HepG2 (cell line): ENCODE measurements around the gene RBBP8NL. TPM values are rescaled to one million over a fixed set of nuclear protein-coding genes. Genes with fewer than 3 reads are reported as not detected.

Experiments used
- ATF3 ChIP-seq: sonication (generic); formaldehyde crosslinking; IDR thresholded peaks from 2 replicates; pipeline ENCODE4 v1.4.0; 2020; ENCODE audit warnings: missing genetic modification reagents
- ATM ChIP-seq: fragments of 450-650 bp; IDR thresholded peaks from 2 replicates; pipeline ENCODE4 v1.7.1; 2017; ENCODE audit warnings: mild to moderate bottlenecking, borderline replicate concordance
- CEBPG ChIP-seq: IDR thresholded peaks from 2 replicates; pipeline ENCODE4 v1.6.1; 2016
- EEA1 ChIP-seq: sonication (generic); formaldehyde crosslinking; IDR thresholded peaks from 2 replicates; pipeline ENCODE4 v1.5.1; 2020; ENCODE audit warnings: mild to moderate bottlenecking, missing genetic modification reagents, borderline replicate concordance
- ESRRA ChIP-seq: sonication (generic); formaldehyde crosslinking; IDR thresholded peaks from 2 replicates; pipeline ENCODE4 v1.5.1; 2020; ENCODE audit warnings: mild to moderate bottlenecking, low read depth, missing genetic modification reagents
- NRL ChIP-seq: sonication (generic); formaldehyde crosslinking; IDR thresholded peaks from 2 replicates; pipeline ENCODE4 v1.5.0; 2020; ENCODE audit warnings: missing genetic modification reagents, mild to moderate bottlenecking, moderate library complexity, borderline replicate concordance
- PRDM15 ChIP-seq: sonication (generic); formaldehyde crosslinking; IDR thresholded peaks from 2 replicates; pipeline ENCODE4 v1.4.0; 2020; ENCODE audit warnings: missing genetic modification reagents
- PTBP1 ChIP-seq: fragments of 200-400 bp; formaldehyde crosslinking; IDR thresholded peaks from 2 replicates; pipeline ENCODE4 v1.6.1; 2018; ENCODE audit warnings: low read length, low read depth; ENCODE audit not compliant: poor library complexity, severe bottlenecking
- REL ChIP-seq: sonication (generic); formaldehyde crosslinking; conservative IDR thresholded peaks from 2 replicates; pipeline ENCODE4 v1.8.0; 2022; ENCODE audit warnings: mild to moderate bottlenecking, missing genetic modification reagents, moderate library complexity
- RORA ChIP-seq: sonication (generic); formaldehyde crosslinking; IDR thresholded peaks from 2 replicates; pipeline ENCODE4 v1.5.0; 2020; ENCODE audit warnings: mild to moderate bottlenecking, missing genetic modification reagents, moderate library complexity
- SATB2 ChIP-seq: sonication (generic); formaldehyde crosslinking; IDR thresholded peaks from 2 replicates; pipeline ENCODE4 v1.5.0; 2020; ENCODE audit warnings: missing genetic modification reagents
- ZBTB8A ChIP-seq: sonication (generic); formaldehyde crosslinking; IDR thresholded peaks from 2 replicates; pipeline ENCODE4 v1.4.0; 2020; ENCODE audit warnings: mild to moderate bottlenecking, low read depth, missing genetic modification reagents, borderline replicate concordance
- ZFP41 ChIP-seq: sonication (generic); formaldehyde crosslinking; IDR thresholded peaks from 2 replicates; pipeline ENCODE4 v1.4.0; 2020; ENCODE audit warnings: mild to moderate bottlenecking, missing genetic modification reagents, borderline replicate concordance
- ZFP90 ChIP-seq: sonication (generic); formaldehyde crosslinking; IDR thresholded peaks from 2 replicates; pipeline ENCODE4 v1.8.0; 2022; ENCODE audit warnings: missing genetic modification reagents, mild to moderate bottlenecking, inconsistent platforms, borderline replicate concordance
- ZMYM4 ChIP-seq: sonication (generic); formaldehyde crosslinking; IDR thresholded peaks from 2 replicates; pipeline ENCODE4 v1.8.1; 2023; ENCODE audit warnings: mild to moderate bottlenecking, missing genetic modification reagents
- ZNF431 ChIP-seq: sonication (generic); formaldehyde crosslinking; IDR thresholded peaks from 2 replicates; pipeline ENCODE4 v1.9.0; 2022; ENCODE audit warnings: missing genetic modification reagents, low read depth, mild to moderate bottlenecking, borderline replicate concordance
- ZNF674 ChIP-seq: sonication (generic); formaldehyde crosslinking; IDR thresholded peaks from 2 replicates; pipeline ENCODE4 v1.5.0; 2020; ENCODE audit warnings: low read depth, mild to moderate bottlenecking, missing genetic modification reagents
- ZNF770 ChIP-seq: sonication (generic); formaldehyde crosslinking; IDR thresholded peaks from 2 replicates; pipeline ENCODE4 v1.5.0; 2020; ENCODE audit warnings: mild to moderate bottlenecking, missing genetic modification reagents
- ZNF883 ChIP-seq: sonication (generic); formaldehyde crosslinking; IDR thresholded peaks from 2 replicates; pipeline ENCODE4 v1.5.1; 2020; ENCODE audit warnings: mild to moderate bottlenecking, missing genetic modification reagents; ENCODE audit errors: not compliant biosample characterization
- ZXDC ChIP-seq: sonication (generic); formaldehyde crosslinking; IDR thresholded peaks from 2 replicates; pipeline ENCODE4 v1.5.0; 2020; ENCODE audit warnings: mild to moderate bottlenecking, missing genetic modification reagents
- polyA plus RNA-seq, 8 experiments: library from polyadenylated mRNA; depleted of rRNA in 3 of 8; stranded (reverse) in 7 of 8; unstranded in 1 of 8; fragments of >200 nt; fragmentation: Illumina TruSeq in 4 of 8; extraction: Trizol in 4 of 8; gene quantifications; 2 replicates each; pipeline versions ENCODE4 v1.2.1 to v1.2.3, GENCODE V29; 2011 to 2016; ENCODE audit warnings: low read depth in 4 of 8, missing spikeins in 1 of 8, mixed read lengths in 1 of 8; ENCODE audit not compliant: insufficient read depth in 1 of 8
- total RNA-seq, 5 experiments: library from RNA; depleted of rRNA; stranded (reverse); fragments of >200 nt; fragmentation: Illumina TruSeq; extraction: Trizol; gene quantifications; 2 replicates each; pipeline ENCODE4 v1.2.3, GENCODE V29; 2016; ENCODE audit warnings: low read depth in 1 of 5

The RBBP8NL gene
- total and polyA plus RNA-seq, 2 of the 13 experiments (the other 11 are each of a cell fraction or from before 2014, with no cell fraction given), result 0.69 to 0.86 TPM

- TF ChIP-seq PRDM15 (CRISPR knock-in tag) (peak; percentile 65; the same call in 1 of the 2 replicates), EEA1 (CRISPR knock-in tag) (no peak), ZXDC (CRISPR knock-in tag) (peak; percentile 77; the same call in 1 of the 2 replicates), SATB2 (CRISPR knock-in tag) (peak; percentile 89), ATF3 (CRISPR knock-in tag) (peak; percentile 56; the same call in 1 of the 2 replicates), ZNF674 (CRISPR knock-in tag) (peak; percentile 91; the same call in 1 of the 2 replicates), ZMYM4 (peak; percentile 97), RORA (no peak), PTBP1 (peak; percentile 78), ATM (no peak), ESRRA (CRISPR knock-in tag) (peak; percentile 91), ZNF770 (peak; percentile 65; the same call in 1 of the 2 replicates), REL (no peak), NRL (CRISPR knock-in tag) (peak; percentile 88), ZFP41 (peak; percentile 82), ZNF883 (CRISPR knock-in tag) (no peak), ZBTB8A (CRISPR knock-in tag) (peak; percentile 68; the same call in 1 of the 2 replicates), ZFP90 (peak; percentile 98), ZNF431 (CRISPR knock-in tag) (no peak; the same call in 1 of the 2 replicates), CEBPG (CRISPR knock-in tag) (peak; percentile 34; the same call in 1 of the 2 replicates)
These were observed 19.9 kb downstream of the RBBP8NL start, which contains the start of gene CABLES2 (continued) for GRCh38 chr20:62407221-62407992.
